HUES48 (cell line): ENCODE measurements around the gene WWTR1.

Experiments used
- H3K27ac ChIP-seq: one replicate; pipeline ENCODE4 v1.7.0; 2013; ENCODE audit warnings: low read depth, low read length, inconsistent platforms
- H3K27me3 ChIP-seq: 2 replicates; pipeline ENCODE4 v1.6.1; 2013; ENCODE audit warnings: mild to moderate bottlenecking, low read length; ENCODE audit not compliant: control insufficient read depth, insufficient read depth
- H3K36me3 ChIP-seq: 2 replicates; pipeline ENCODE4 v1.6.1; 2013; ENCODE audit warnings: low read length; ENCODE audit not compliant: control insufficient read depth, insufficient read depth
- H3K4me1 ChIP-seq: 2 replicates; pipeline ENCODE4 v1.6.1; 2013; ENCODE audit warnings: mild to moderate bottlenecking, low read length; ENCODE audit not compliant: control insufficient read depth, insufficient read depth
- H3K4me3 ChIP-seq: 2 replicates; pipeline ENCODE4 v1.5.1; 2013; ENCODE audit warnings: mild to moderate bottlenecking, low read depth, low read length
- H3K9ac ChIP-seq: 2 replicates; pipeline ENCODE4 v1.6.1; 2013; ENCODE audit warnings: mild to moderate bottlenecking, low read depth, low read length, moderate library complexity
- H3K9me3 ChIP-seq: 2 replicates; pipeline ENCODE4 v1.6.1; 2013; ENCODE audit warnings: low read length; ENCODE audit not compliant: control insufficient read depth, insufficient read depth

WWTR1 gene

GRCh38 chr3:149577801-149578200 is 80.0 kb downstream of the WWTR1 start:
- peaks cover 55% of the 10 kb centered on the region for H3K4me1 ChIP-seq
- H3K4me3 ChIP-seq, result no peak overlapping the region
- H3K27ac ChIP-seq, result no peak overlapping the region
- no peaks in the 10 kb centered on the region for H3K27me3 ChIP-seq
- no peaks in the 10 kb centered on the region for H3K36me3 ChIP-seq
- no peak overlapping the region for H3K9ac ChIP-seq
- no peaks in the 10 kb centered on the region for H3K9me3 ChIP-seq

- peak overlapping the region; percentile 5; the same call in 1 of the 2 replicates for H3K9ac ChIP-seq
- H3K9me3 ChIP-seq, result no peaks in the 10 kb centered on the region
- no peaks in the 10 kb centered on the region for H3K27me3 ChIP-seq
- peak overlapping the region; percentile 92 for H3K27ac ChIP-seq
- no peak overlapping the region for H3K4me3 ChIP-seq
- peaks cover 46% of the 10 kb centered on the region for H3K4me1 ChIP-seq
- peaks cover 16% of the 10 kb centered on the region for H3K36me3 ChIP-seq
These were observed 81.8 kb downstream of the WWTR1 start for GRCh38 chr3:149575961-149576564.

- Histone ChIP-seq H3K9me3 (no peaks in the 10 kb centered on the region), H3K4me1 (peaks cover 46% of the 10 kb centered on the region), H3K9ac (no peak overlapping the region), H3K4me3 (no peak overlapping the region), H3K27me3 (no peaks in the 10 kb centered on the region), H3K36me3 (peaks cover 16% of the 10 kb centered on the region), H3K27ac (peak overlapping the region; percentile 92)
These were observed 82.4 kb downstream of the WWTR1 start for GRCh38 chr3:149575213-149575960.

DNA sequence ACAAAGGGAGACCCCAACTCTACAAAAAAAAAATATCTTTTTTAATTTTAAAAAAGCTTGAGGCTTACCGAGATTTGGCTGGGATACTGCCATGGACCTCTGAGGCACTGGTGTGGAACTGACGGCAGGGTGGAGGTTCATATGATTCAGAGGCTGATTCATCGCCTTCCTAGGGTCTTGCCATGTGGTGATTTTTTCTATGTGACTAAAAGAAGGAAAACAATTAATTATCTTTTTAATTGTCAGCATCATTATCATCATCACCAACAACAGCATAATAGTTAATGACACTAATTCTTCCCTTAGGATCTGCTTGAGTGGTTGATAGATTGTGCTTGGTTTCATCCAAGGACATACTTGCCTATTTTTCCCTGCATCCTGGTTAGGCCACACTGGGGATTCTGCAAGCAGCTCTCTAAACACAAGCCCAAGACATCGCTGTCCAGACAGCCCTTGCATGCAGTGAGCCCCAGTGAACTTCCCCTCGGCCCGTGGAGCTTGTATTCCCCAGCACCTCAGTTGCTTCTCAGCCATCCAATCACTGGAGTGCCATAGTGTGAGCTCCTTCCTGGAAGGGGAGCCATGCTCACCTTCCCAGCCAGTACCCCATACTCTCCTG is 84.9 kb downstream of the WWTR1 start:
- Histone ChIP-seq H3K27ac (no peak overlapping the region), H3K4me1 (peaks cover 41% of the 10 kb centered on the region), H3K9ac (no peak overlapping the region), H3K36me3 (peaks cover 16% of the 10 kb centered on the region), H3K9me3 (no peaks in the 10 kb centered on the region), H3K4me3 (no peak overlapping the region), H3K27me3 (no peaks in the 10 kb centered on the region)

GRCh38 chr3:149571381-149571780 is 86.4 kb downstream of the WWTR1 start:
- no peak overlapping the region for H3K27ac ChIP-seq
- no peaks in the 10 kb centered on the region for H3K9me3 ChIP-seq
- H3K36me3 ChIP-seq, result peaks cover 16% of the 10 kb centered on the region
- no peak overlapping the region for H3K9ac ChIP-seq
- H3K4me1 ChIP-seq, result peaks cover 27% of the 10 kb centered on the region
- no peaks in the 10 kb centered on the region for H3K27me3 ChIP-seq
- H3K4me3 ChIP-seq, result no peak overlapping the region

DNA sequence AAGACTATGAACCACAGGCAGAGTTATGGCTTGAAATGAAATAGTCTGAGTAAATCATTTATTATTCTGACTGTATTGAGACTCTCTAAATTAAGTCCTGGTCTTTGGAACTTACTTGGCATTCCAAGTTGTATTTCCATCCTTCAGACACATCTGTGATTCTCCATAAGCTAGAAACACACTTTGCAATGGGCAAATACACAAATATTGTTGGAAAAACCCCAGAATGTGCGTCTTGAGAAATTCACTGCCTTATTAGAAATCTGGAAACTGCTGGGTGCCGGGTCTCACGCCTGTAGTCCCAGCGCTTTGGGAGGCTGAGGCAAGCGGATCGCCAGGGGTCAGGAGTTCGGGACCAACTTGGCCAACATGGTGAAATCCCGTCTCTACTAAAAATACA is 87.8 kb downstream of the WWTR1 start:
- H3K36me3 ChIP-seq, result peaks cover 16% of the 10 kb centered on the region
- H3K9ac ChIP-seq, result no peak overlapping the region
- peaks cover 14% of the 10 kb centered on the region for H3K4me1 ChIP-seq
- H3K27me3 ChIP-seq, result no peaks in the 10 kb centered on the region
- no peak overlapping the region for H3K4me3 ChIP-seq
- H3K9me3 ChIP-seq, result no peaks in the 10 kb centered on the region
- H3K27ac ChIP-seq, result no peak overlapping the region

GRCh38 chr3:149567381-149567780 is 90.4 kb downstream of the WWTR1 start:
- Histone ChIP-seq H3K4me1 (peaks cover 16% of the 10 kb centered on the region), H3K27ac (no peak overlapping the region), H3K9ac (no peak overlapping the region), H3K27me3 (no peaks in the 10 kb centered on the region), H3K4me3 (no peak overlapping the region), H3K36me3 (peaks cover 13% of the 10 kb centered on the region), H3K9me3 (no peaks in the 10 kb centered on the region)

DNA sequence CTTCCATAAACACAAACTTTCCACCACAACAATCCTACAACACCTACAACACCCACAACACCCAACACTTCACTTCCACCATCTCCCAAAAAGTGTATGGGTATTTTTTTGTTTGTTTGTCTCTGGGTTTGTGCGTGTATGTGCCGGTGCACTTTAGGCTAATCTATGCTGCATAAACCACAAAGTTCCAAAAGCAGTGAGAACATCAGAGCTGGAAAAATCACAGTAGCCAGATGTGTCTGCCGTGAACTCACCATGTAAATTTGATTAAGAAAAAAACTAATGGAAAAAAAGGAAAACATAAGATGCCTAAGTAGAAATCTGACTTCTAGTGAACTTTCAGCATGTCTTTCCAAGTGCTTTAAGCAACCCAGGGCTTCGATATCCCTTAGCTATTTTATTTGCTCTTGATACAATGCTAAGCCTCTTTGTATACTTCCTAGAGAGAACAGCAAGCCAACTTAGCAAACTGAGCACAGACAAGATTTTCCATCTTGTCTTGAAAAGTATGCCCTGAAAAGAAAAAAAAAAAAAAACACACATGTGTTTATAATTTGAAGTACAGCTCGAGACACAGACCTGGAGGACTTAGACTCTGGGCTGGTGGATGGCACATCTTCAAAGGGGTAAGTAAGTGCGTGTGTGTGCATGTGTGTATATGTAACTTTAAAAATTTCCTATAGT is 91.4 kb downstream of the WWTR1 start:
- no peak overlapping the region for H3K4me3 ChIP-seq
- H3K4me1 ChIP-seq, result peaks cover 19% of the 10 kb centered on the region
- H3K9me3 ChIP-seq, result no peaks in the 10 kb centered on the region
- H3K27ac ChIP-seq, result no peak overlapping the region
- no peak overlapping the region for H3K9ac ChIP-seq
- no peaks in the 10 kb centered on the region for H3K27me3 ChIP-seq
- H3K36me3 ChIP-seq, result peaks cover 3% of the 10 kb centered on the region

DNA sequence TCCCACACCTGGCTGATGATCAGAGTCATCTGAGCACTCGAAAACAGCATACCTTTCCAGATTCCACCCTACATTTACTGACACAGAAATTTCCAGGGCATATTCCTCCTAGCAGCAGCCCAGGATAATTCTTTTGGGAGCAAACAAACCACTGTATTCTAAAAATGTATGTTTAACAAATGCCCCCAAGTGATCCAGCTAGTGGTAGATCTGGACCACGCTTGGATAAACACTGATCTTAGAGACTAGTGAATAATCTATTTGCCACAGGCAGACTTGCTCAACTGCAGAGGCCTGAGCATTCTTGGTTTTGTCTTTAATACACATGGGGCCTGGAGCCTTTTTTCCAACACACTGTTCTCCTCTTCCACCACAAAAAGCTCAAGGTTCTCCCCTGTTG is 93.7 kb downstream of the WWTR1 start:
- H3K9me3 ChIP-seq, result no peaks in the 10 kb centered on the region
- no peaks in the 10 kb centered on the region for H3K36me3 ChIP-seq
- peaks cover 19% of the 10 kb centered on the region for H3K4me1 ChIP-seq
- no peak overlapping the region for H3K27ac ChIP-seq
- H3K4me3 ChIP-seq, result no peak overlapping the region
- H3K27me3 ChIP-seq, result no peaks in the 10 kb centered on the region
- H3K9ac ChIP-seq, result no peak overlapping the region

DNA sequence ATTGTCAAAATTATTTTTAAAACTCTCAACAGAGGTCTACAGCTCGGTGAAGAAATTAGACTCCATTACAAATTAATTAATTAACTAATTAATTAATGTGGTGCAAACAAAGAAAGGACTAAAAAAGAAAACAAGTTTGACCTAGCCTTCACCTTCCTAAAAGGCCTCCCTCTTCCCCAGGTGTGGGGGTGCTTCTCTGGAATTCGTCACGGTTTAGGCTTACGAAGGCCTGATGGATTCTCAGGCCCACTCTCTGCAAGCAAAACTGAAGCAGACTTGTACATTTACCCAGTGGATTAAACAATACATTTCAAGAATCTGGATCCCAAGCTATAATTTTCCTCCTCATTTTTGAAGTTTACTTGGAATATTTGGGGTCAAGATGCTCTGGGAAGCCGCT is 94.7 kb downstream of the WWTR1 start:
- Histone ChIP-seq H3K27me3 (no peaks in the 10 kb centered on the region), H3K36me3 (no peaks in the 10 kb centered on the region), H3K27ac (peak overlapping the region; percentile 65)

DNA sequence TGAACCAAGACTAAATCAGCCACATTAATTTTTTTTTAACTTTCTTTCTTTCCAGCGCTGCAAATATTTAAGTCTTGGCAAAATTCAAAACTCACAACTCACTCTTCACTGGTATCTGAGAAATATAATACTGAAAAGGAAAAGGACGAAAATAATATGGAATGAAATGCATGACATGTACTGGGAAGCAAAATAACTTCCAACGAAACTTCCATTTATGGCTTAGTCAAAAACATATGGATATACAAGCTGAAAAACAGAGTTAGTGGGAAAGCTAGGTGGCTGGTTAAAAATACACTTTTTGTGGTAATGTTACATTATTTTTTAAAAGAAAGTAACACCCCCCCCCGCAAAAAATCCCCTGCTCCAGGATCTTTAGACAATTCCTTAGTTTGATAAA is 97.2 kb downstream of the WWTR1 start:
- Histone ChIP-seq H3K4me1 (peaks cover 28% of the 10 kb centered on the region), H3K9me3 (no peaks in the 10 kb centered on the region), H3K36me3 (no peaks in the 10 kb centered on the region), H3K27me3 (no peaks in the 10 kb centered on the region), H3K9ac (no peak overlapping the region), H3K27ac (no peak overlapping the region), H3K4me3 (no peak overlapping the region)

More for the DNA sequence above, 94.7 kb downstream of the WWTR1 start:
- H3K9ac ChIP-seq, result no peak overlapping the region
- H3K4me1 ChIP-seq, result peaks cover 19% of the 10 kb centered on the region
- H3K9me3 ChIP-seq, result no peaks in the 10 kb centered on the region
- no peak overlapping the region for H3K4me3 ChIP-seq
